Epithelial cell of esophagus (primary cell): Measurements from ENCODE around the gene SYNGAP1.
"Not testable (repeated sequence)": the region's sequence is repeated elsewhere in the genome, so short reads cannot be mapped to it uniquely, and the experiment has no call there.

Source experiments
- DNase-seq: peaks from one replicate; pipeline ENCODE4 v3.0.0; 2010; ENCODE audit warnings: low read depth
- H3K4me3 ChIP-seq: 2 replicates; pipeline ENCODE4 v1.5.1; 2011; ENCODE audit warnings: mild to moderate bottlenecking, low read length, control low read depth
- TF ChIP-seq, protein P1 (sequence below): IDR thresholded peaks from 2 replicates; pipeline ENCODE4 v1.5.1; 2011; ENCODE audit warnings: low read depth, mild to moderate bottlenecking, low read length, control low read depth, inconsistent platforms; ENCODE audit not compliant: insufficient read depth; ENCODE audit errors: missing control alignments

The SYNGAP1 gene

DNA sequence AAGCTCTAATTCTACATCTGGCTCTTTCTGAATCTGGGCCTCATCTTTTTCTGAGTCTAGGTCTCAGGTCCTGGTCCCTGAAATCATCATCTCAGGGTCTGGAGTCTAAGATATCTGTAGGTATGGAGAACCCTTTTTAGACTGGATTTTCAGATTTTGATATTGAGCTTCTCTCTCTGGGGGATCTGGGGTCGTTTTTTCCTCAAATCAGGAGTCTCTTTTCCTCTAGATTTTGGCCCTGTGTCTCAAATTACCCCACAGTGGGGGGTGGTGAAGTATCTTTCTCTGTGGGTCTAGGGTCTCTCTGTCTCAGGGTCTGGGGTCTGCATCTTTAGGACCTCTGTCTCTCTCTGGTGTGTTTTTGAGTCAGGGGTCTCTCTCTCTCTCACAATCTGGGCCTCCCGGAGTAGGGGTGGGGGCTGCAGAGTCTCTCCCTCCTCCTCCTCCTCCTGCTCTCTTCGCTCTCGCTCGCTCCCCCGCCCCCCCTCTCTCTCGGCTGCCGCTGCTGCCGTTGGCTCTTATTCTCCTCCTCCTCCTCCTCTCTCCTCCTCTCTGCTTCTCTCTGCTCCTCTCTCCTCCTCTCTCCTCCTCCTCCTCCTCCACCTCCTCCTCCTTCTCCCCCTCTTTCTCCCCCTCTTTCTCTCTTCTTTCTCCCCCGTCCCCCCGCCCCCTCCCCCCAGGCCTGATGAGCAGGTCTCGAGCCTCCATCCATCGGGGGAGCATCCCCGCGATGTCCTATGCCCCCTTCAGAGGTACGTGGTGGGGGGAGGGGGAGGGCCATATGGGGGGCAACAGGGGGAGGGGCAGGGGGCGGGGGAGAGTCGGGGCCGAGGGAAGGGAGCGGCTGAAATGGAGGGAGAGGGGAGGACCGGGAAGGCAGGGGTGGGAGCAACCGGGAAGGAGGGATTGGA, at the start of gene SYNGAP1:
Gene SYNGAP1 (plus strand): TSS at position 486 of the 911 bp plus-strand sequence. CDS start 200 bp downstream, at position 686.
- H3K4me3 ChIP-seq, result peak within 1 kb of the TSS; percentile 23
- no peak for DNase-seq
- TF ChIP-seq, protein P1, sequence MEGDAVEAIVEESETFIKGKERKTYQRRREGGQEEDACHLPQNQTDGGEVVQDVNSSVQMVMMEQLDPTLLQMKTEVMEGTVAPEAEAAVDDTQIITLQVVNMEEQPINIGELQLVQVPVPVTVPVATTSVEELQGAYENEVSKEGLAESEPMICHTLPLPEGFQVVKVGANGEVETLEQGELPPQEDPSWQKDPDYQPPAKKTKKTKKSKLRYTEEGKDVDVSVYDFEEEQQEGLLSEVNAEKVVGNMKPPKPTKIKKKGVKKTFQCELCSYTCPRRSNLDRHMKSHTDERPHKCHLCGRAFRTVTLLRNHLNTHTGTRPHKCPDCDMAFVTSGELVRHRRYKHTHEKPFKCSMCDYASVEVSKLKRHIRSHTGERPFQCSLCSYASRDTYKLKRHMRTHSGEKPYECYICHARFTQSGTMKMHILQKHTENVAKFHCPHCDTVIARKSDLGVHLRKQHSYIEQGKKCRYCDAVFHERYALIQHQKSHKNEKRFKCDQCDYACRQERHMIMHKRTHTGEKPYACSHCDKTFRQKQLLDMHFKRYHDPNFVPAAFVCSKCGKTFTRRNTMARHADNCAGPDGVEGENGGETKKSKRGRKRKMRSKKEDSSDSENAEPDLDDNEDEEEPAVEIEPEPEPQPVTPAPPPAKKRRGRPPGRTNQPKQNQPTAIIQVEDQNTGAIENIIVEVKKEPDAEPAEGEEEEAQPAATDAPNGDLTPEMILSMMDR, result no peak

DNA sequence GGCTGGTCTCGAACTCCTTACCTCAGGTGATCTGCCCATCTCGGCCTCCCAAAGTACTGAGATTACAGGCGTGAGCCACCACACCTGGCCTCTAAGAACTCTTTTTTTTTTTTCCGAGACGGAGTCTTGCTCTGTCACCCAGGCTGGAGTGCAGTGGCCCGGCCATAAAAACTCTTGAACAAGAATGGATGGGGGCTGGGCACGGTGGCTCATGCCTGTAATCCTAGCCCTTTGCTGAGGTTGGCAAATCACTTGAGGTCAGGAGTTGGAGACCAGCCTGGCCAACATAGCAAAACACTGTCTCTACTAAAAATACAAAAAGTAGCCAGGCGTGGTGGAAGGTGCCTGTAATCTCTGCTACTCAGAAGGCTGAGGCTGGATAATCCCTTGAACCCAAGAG, 48.0 kb upstream of the SYNGAP1 start:
- not testable (repeated sequence) for H3K4me3 ChIP-seq, DNase-seq

GRCh38 chr6:33372526-33373123, 47.2 kb upstream of the SYNGAP1 start:
- DNase-seq, result no peak
- TF ChIP-seq, protein P1, result no peak
- no peak overlapping the region for H3K4me3 ChIP-seq

DNA sequence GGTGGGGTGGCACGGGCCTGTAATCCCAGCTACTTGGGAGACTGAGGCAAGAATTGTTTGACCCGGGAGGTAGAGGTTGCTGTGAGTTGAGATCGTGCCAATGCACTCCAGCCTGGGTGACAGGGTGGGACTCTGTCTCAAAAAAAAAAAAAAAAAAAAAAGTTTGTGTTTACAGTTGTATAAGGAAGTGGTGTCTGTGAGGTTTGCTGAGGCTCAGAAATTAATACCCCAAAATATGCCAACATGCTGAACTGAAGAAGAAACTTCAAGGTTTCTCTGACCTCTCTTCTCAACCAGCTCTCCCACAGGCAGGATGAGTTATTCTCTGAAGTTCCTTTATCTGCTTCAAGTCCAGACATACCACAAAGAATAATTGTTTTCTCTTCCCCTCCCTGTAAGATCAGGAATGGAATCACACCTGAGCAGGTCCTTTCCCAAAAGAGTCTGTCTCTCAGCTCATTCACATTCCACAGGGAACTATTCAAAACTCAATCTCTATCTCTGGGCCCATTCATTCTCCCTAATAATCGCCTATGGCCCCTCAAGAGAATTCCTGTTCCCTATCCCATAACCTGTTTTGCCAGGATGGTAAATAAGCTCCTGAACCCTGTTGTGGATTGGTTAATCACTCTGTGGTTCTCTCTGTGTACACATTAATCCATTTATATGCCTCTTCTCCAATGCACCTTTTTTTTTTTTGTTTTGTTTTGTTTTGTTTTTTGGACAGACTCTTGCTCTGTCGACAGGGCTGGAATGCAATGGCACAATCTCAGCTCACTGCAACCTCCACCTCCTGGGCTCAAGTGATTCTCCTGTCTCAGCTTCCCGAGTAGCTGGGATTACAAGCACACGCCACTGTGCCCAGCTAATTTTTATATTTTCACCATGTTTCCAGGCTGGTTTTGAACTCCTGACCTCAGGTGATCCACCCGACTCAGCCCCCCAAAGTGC, 45.6 kb upstream of the SYNGAP1 start:
- TF ChIP-seq, protein P1, result no peak
- no peak overlapping the region for H3K4me3 ChIP-seq
- DNase-seq, result peak; percentile 36

GRCh38 chr6:33375143-33375671, 44.7 kb upstream of the SYNGAP1 start:
- H3K4me3 ChIP-seq, result no peak overlapping the region
- TF ChIP-seq, protein P1, result no peak
- peak; percentile 82 for DNase-seq

- no peak overlapping the region for H3K4me3 ChIP-seq
- no peak for DNase-seq
- TF ChIP-seq, protein P1, result no peak
Measured at GRCh38 chr6:33377171-33377570, 42.7 kb upstream of the SYNGAP1 start.

- H3K4me3 ChIP-seq, result not testable (repeated sequence)
Measured at GRCh38 chr6:33379184-33379583, 40.7 kb upstream of the SYNGAP1 start.

More at GRCh38 chr6:33379184-33379583, 40.7 kb upstream of the SYNGAP1 start:
- not testable (repeated sequence) for DNase-seq
